ENCODE measurements around the gene ANXA1.

DNA sequence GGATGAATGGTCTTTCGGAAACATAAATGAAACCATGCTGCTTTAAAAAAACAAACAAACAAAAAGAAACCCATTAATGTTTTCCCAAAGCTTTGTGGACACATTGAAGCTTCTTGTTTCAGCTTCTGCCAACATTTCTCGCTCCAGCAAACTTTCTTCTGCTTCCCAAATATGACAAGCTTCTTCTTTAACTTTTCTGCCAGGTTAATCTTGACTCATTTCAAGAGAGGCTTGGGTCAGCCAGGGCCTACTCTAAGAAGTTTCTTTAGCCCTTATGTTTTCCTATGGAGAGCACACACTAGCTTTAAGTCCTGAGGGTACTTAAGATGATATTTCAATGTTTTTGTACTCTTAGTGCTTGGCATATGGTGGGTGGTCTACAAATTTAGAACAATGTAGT, 6.1 kb downstream of the ANXA1 start:
- TF ChIP-seq, protein P1, sequence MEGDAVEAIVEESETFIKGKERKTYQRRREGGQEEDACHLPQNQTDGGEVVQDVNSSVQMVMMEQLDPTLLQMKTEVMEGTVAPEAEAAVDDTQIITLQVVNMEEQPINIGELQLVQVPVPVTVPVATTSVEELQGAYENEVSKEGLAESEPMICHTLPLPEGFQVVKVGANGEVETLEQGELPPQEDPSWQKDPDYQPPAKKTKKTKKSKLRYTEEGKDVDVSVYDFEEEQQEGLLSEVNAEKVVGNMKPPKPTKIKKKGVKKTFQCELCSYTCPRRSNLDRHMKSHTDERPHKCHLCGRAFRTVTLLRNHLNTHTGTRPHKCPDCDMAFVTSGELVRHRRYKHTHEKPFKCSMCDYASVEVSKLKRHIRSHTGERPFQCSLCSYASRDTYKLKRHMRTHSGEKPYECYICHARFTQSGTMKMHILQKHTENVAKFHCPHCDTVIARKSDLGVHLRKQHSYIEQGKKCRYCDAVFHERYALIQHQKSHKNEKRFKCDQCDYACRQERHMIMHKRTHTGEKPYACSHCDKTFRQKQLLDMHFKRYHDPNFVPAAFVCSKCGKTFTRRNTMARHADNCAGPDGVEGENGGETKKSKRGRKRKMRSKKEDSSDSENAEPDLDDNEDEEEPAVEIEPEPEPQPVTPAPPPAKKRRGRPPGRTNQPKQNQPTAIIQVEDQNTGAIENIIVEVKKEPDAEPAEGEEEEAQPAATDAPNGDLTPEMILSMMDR (IDR thresholded peaks at IDR 0.05), result no peak
- TF ChIP-seq POLR2A (IDR thresholded peaks at IDR 0.05) (no peak), POLR2AphosphoS5 (IDR thresholded peaks at IDR 0.05) (no peak)

All from suprapubic skin (tissue), 4 donors.